Activated T-cell treated with anti-CD3 and anti-CD28 coated beads for 48 hours (primary cell): Measurements from ENCODE around the gene GRIN1.
A peak's percentile ranks its signal among the peaks of the same experiment; 100 is the strongest.
"Not testable (repeated sequence)": the region's sequence is repeated elsewhere in the genome, so short reads cannot be mapped to it uniquely, and the experiment has no call there.

ENCODE experiments used
- DNase-seq: peaks from one replicate; pipeline ENCODE4 v3.0.0-alpha.2; 2020; ENCODE audit warnings: low read depth

The GRIN1 gene

DNA sequence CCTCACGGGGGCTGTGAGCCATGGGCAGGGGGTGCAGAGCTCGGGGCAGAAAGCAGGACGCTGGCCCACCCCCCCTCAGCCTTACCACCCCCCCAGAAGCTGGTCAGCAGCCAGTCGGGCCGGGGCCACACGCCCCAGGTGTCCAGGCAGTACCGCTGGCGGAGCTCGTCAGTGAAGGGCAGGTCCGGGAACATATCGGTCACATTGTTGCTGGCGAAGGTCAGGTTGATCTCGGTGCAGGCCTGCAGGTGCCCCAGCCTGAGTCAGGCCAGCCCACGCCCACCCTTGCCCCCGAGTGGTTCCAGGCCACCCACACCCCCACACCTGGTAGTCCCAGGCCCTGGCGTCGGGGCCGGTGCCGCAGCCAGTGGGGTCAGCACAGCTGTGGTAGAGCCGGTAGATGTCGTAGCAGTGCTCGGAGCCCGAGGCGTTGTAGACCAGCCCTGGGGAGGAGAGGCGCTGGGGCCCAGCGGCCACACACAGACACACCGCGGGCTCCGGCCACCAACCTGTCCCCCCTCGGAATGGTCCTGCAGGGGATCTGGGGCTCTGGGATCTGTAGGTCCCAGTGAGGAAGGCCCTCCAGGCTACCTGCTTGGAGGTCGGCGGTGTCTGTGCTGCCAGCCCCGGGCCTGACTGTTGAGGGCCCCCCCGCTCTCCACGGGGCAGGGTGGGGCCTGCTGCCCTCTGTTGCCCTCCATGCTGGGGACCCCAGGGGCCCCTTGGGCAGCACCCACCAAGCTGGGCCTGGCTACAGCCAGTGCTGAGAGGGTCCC lies 27.0 kb upstream of the GRIN1 start:
- no peak for DNase-seq

DNA sequence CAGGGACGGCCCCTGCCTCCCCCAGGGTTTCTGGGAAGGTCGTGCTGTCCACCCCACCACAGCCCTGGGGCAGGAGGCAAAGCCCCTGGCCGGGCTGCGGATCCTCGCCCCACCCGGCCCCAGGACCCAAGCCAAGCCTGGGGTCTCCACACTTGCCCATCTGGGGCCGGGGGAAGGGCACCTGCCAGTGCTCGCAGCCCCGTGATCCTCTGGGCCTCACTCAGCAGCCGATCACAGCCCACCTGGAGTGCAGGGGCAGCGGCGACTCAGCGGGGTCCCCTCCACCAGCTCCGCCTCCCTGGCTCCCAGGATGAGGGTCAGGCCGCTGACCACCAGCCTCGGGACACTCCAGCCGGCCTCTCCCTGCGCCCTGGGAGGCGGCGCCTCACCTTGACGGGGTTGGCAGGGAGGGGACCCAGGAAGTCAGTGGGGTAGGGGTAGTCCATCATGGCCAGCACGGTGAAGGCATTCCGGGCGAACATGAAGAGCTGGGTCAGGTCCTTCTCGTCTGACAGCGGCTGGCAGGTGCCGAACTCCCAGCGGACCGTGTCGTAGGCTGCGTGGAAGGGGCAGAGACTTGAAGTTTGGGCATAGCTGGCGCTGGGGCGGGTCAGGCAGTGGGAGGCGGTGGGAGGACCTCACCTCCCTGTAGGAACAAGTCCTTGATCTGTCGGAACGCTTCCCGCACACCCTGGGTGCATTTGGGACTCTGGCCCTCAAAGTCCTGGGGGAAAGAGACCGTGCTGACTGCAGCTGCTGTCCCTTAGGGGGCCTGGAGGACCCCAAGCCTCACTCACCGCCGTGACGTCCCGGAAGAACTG lies 26.2 kb upstream of the GRIN1 start:
- DNase-seq: no peak

GRCh38 chr9:137113385-137114159 lies 25.4 kb upstream of the GRIN1 start:
- no peak for DNase-seq

- no peak for DNase-seq
These were observed 24.7 kb upstream of the GRIN1 start for GRCh38 chr9:137114220-137114612.

- DNase-seq: peak; percentile 81
These were observed 24.2 kb upstream of the GRIN1 start, which contains the start of gene DPP7 for GRCh38 chr9:137114613-137115393. TSS of gene DPP7 (minus strand) at chr9:137114733. CDS start at chr9:137114713, 20 bp downstream.

GRCh38 chr9:137115394-137116026 lies 23.4 kb upstream of the GRIN1 start:
- no peak for DNase-seq

- no peak for DNase-seq
These were observed 22.9 kb upstream of the GRIN1 start for GRCh38 chr9:137116027-137116507.

DNA sequence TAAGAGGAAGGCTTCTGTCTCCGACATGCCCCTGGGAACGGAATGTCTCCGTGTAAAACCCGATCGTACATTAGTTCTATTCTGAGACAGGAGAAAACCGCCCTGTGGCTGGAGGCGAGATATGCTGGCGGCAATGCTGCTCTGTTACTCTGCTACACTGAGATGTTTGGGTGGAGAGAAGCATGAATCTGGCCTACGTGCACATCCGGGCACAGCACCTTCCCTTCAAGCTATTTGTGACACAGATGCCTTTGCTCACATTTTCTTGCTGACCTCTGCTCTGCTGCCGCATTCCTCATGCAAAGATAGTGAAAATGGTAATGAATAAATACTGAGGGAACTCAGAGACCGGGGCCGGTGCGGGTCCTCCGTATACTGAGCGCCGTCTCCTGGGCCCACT lies 22.2 kb upstream of the GRIN1 start:
- DNase-seq: no peak

DNA sequence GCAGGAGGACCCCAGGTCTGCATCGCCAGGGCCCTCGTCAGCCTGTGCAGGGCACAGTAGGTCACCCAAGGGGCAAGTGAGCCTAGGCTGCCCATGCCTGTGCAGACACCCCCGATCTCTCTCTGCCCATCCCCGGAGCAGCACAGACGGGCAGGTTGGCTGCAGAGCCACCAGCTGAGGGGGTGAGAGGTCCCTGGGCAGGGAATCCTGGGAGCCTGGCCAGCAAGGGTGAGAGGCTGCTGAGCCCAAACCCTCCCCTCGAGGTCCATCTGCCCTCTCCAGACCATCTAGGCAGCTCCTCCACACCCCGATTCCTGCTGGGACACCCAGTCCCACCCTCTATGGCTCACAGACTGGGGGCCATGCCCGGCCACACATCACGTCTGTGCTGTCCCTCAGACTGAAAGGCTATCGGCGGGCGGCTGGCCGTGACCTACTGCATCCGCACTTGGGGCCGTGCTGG lies 21.7 kb upstream of the GRIN1 start:
- DNase-seq: no peak

DNA sequence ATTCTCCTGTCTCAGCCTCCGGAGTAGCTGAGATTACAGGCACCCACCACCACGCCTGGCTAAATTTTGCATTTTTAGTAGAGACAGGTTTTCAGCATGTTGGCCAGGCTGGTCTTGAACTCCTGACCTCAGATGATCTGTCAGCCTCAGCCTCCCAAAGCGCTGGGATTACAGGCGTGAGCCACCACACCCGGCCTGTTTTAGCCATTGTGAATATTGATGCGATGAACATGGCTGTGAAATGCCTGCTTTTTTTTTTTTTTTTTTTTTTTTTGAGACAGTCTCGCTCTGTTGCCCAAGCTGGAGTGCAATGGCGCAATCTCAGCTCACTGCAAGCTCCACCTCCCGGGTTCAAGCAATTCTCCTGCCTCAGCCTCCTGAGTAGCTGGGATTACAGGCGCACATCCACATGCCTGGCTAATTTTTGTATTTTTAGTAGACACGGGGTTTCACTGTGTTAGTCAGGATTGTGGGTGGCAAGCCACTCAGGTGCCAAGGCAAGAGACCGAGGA lies 20.8 kb upstream of the GRIN1 start:
- not testable (repeated sequence) for DNase-seq

DNA sequence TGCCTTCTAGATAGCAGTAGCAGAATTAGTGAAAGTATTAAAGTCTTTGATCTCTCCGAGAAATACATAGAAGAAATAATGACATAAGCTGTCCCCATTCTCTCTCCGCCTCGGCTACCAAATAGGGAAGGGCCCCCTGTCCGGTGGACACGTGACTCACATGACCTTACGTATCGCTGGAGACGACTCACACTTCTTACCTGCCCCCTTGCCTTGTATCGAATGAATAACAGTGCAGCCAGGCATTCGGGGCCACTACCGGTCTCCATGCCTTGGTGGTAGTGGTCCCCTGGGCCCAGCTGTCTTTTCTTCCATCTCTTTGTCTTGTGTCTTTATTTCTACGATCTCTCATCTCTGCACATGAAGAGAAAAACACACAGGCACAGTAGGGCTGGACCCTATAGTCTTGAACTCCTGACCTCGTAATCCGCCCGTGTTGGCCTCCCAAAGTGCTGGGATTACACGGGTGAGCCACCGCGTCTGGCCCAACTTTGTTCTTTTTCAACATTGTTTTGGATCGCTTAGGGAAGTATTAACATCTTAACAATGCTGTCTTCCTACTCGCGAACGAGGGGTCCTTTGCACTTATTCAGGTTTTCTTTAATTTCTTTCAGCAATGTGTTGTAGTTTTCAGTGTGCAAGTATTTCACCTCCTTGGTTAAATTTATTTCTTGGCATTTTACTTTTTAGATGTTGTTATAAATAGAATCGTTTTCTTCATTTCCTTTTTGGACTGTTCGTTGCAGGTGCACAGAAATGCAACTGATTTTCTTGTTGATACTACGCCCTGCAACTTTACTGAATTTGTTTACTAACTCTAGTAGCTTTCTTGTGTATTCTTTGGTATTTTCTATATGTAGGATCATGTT lies 16.8 kb upstream of the GRIN1 start:
- not testable (repeated sequence) for DNase-seq

DNA sequence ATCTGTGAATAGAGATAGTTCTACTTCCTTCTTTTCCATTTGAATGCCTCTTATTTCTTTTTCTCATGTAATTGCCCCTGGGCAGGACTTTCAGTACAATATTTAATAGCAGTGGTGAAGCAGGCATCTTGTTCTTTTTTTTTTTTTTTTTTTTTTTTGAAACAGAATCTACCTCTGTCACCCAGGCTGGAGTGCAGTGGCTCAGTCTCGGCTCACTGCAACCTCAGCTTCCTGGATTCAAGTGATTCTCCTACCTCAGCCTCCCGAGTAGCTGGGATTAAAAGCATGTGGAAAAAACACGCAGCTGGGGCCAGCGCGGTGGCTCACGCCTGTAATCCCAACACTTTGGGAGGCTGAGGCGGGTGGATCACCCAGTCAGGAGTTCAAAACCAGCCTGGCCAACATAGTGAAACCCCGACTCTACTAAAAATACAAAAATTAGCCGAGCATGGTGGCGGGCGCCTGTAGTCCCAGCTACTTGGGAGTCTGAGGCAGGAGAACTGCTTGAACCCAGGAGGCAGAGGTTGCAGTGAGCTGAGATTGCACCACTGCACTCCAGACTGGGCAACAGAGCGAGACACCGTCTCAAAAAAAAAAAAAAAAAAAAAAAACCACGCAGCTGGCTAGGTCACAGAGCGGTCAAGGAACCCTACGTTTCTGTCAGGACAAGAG lies 16.0 kb upstream of the GRIN1 start:
- DNase-seq: not testable (repeated sequence)

- no peak for DNase-seq
These were observed 15.5 kb upstream of the GRIN1 start for GRCh38 chr9:137123468-137123837.

- DNase-seq: not testable (repeated sequence)
These were observed 14.9 kb upstream of the GRIN1 start for GRCh38 chr9:137123952-137124462.

- DNase-seq: no peak
These were observed 12.2 kb upstream of the GRIN1 start for GRCh38 chr9:137126786-137127185.

DNA sequence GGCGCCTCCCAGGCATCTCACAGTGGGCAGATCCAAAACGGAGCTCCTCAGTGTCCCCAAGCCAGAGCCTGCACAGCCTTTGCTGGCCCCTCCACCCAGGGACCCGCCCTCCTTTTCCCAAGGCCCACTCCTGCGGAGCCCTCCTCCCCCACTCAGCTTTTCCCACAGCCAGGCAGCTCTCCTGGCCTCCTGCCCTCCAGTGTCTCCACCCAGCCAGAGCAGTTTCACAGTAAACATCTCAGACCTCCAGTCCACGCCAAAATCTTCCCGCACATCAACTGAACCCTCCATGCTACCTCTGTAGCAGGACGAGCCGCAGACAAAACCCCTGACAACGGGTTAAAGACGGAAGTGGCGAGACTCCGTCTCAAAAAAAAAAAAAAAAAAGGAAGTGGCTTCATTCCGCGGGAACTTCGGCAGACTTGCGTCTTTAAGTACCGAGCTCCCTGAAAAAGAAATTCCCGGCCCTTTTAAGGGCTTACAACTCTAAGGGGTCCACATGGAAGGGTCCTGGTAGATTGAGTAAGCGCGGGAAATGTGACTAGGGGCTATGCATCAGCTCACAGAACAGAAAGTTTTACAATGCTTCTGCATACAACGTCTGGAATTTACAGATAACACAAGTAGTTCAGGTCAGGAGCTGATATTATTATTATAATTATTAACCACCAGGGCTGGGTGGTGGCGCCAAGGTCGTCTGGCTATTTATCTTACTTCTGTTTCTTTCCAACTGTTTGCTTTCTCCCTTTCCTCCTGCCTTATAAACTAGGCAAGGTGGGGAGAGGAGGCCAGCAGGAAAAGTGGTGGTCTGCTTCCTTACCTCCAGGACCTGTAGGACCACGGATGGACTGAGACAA lies 11.4 kb upstream of the GRIN1 start:
- DNase-seq: no peak

DNA sequence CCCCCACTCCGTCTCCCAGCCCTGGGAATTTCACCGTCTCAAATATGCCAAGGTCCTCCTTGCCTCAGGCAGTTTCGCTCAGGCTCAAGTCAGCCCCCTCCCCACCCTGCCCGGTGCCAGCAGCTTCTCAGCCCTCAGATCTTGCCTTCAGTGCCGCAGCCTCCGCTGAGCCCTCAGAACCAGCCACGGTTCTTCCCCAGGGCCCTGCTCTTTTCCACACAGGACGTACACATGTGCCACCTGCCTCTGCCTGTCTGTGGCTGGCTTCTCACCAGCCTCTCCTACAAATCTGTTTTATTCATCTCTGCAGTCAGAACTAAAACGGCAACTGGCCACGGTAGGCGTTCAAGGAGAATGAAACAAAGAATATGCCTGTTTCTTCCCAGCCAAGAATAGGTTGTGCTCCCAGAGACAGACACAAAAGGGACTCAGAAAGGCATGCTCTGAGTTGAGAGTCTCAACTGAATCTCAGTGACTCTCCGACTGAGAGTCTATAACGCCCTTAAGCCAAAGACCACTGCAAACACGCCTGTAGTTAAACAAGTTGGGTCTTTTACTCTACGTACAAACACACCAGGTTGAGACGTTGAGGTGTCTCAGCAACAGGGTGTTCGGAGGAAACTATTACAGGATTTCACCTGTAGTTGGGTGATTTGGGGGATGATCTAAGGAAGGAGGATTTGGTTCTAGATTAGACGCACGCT lies 10.6 kb upstream of the GRIN1 start:
- DNase-seq: peak; percentile 20
